NT2/D1 (cell line): ENCODE measurements around the gene SOX6.

Experiments
- YY1 ChIP-seq: IDR thresholded peaks from 2 replicates; pipeline ENCODE4 v1.6.1; 2011; ENCODE audit not compliant: insufficient read length, insufficient read depth
- ZNF274 ChIP-seq: IDR thresholded peaks from 2 replicates; pipeline ENCODE4 v1.6.1; 2011; ENCODE audit warnings: mild to moderate bottlenecking, low read depth, low read length

- TF ChIP-seq ZNF274 (no peak), YY1 (no peak)
Observed at GRCh38 chr11:15927864-15928217, 428.5 kb downstream of the SOX6 start.
